ENCODE measurements around the gene PTPN1. TPM values are rescaled to one million over a fixed set of nuclear protein-coding genes. Genes with fewer than 3 reads are reported as not detected.

Gene PTPN1
- total RNA-seq, 1 experiment from 2014 or later = 65.2 TPM

- Histone ChIP-seq H3K36me3 (ENCODE audit: control insufficient read depth, insufficient read depth, low read length) (no peaks in the 10 kb centered on the region), H3K9me3 (no peaks in the 10 kb centered on the region), H3K4me1 (peaks cover 18% of the 10 kb centered on the region), H3K27me3 (replicated peaks; ENCODE audit: control insufficient read depth, insufficient read depth, low read length) (no peaks in the 10 kb centered on the region), H3K4me3 (ENCODE audit: low read depth, low read length) (no peak overlapping the region)
- Mint-ChIP-seq H3K4me1 (ENCODE audit: low read depth, unreplicated experiment) (peaks cover 19% of the 10 kb centered on the region), H3K36me3 (ENCODE audit: insufficient read depth, unreplicated experiment) (no peaks in the 10 kb centered on the region), H3K4me3 (ENCODE audit: unreplicated experiment) (no peak overlapping the region), H3K27me3 (ENCODE audit: insufficient read depth, unreplicated experiment) (no peaks in the 10 kb centered on the region), H3K27ac (ENCODE audit: unreplicated experiment) (no peak overlapping the region), H3K9me3 (ENCODE audit: unreplicated experiment) (no peaks in the 10 kb centered on the region)
- no TSS peak for BruUV-seq (replicated peaks)
- ChIA-PET POLR2A (interaction anchor here (0.6 kb wide), 1 partner anchor 246 kb away, joined by 4 read pairs; no protein-coding TSS in a partner anchor), CTCF (interaction anchor here (0.6 to 1.6 kb wide), 7 partner anchors 90 to 279 kb away, joined by 3 to 14 read pairs (median 3); partner anchors contain the start of gene CEBPB)
- no peak for DNase-seq
- no peak for TF ChIP-seq CTCF (IDR thresholded peaks at IDR 0.05; ENCODE audit: insufficient read depth in 1 of 2, low read depth in 1 of 2, low read length in 1 of 2, severe bottlenecking in 1 of 2, unreplicated experiment in 1 of 2)
- intact Hi-C loops (cut with micrococcal nuclease; ENCODE audit: unreplicated experiment) = loop anchor here (5.0 to 10.0 kb wide), 4 partner anchors 185 to 485 kb away; no protein-coding TSS in a partner anchor
Measured at GRCh38 chr20:50462093-50462690, 48.0 kb upstream of the PTPN1 start.

GRCh38 chr20:50464026-50464724, 46.0 kb upstream of the PTPN1 start:
- Histone ChIP-seq H3K4me1 (peaks cover 14% of the 10 kb centered on the region), H3K36me3 (ENCODE audit: control insufficient read depth, insufficient read depth, low read length) (no peaks in the 10 kb centered on the region), H3K9me3 (no peaks in the 10 kb centered on the region), H3K4me3 (ENCODE audit: low read depth, low read length) (no peak overlapping the region), H3K27me3 (replicated peaks; ENCODE audit: control insufficient read depth, insufficient read depth, low read length) (no peaks in the 10 kb centered on the region)
- no peak overlapping the region for H3K27ac Mint-ChIP-seq (ENCODE audit: unreplicated experiment)
- no peaks in the 10 kb centered on the region for H3K36me3 Mint-ChIP-seq (ENCODE audit: insufficient read depth, unreplicated experiment)
- no TSS peak for BruUV-seq (replicated peaks)
- CTCF ChIA-PET = interaction anchor here (0.6 to 2.4 kb wide), 20 partner anchors 8 to 343 kb away, joined by 3 to 31 read pairs (median 3); partner anchors contain the start of gene CEBPB
- H3K4me1 Mint-ChIP-seq (ENCODE audit: low read depth, unreplicated experiment) = peaks cover 18% of the 10 kb centered on the region
- peak; percentile 84 to 85 for DNase-seq
- peak overlapping the region; percentile 23 for H3K4me3 Mint-ChIP-seq (ENCODE audit: unreplicated experiment)
- TF ChIP-seq CTCF (IDR thresholded peaks at IDR 0.05; ENCODE audit: insufficient read depth in 1 of 2, low read depth in 1 of 2, low read length in 1 of 2, severe bottlenecking in 1 of 2, unreplicated experiment in 1 of 2) = peak; percentile 89 to 99
- no peaks in the 10 kb centered on the region for H3K27me3 Mint-ChIP-seq (ENCODE audit: insufficient read depth, unreplicated experiment)
- no peaks in the 10 kb centered on the region for H3K9me3 Mint-ChIP-seq (ENCODE audit: unreplicated experiment)
- POLR2A ChIA-PET = interaction anchor here (0.6 to 1.2 kb wide), 2 partner anchors 277 to 298 kb away, joined by 3 to 5 read pairs; no protein-coding TSS in a partner anchor
- intact Hi-C loops (cut with micrococcal nuclease; ENCODE audit: unreplicated experiment) = loop anchor here (1.0 to 10.0 kb wide), 6 partner anchors 187 to 487 kb away; partner anchors contain the start of gene CEBPB

Data from Caco-2 (cell line).